HEK293T (cell line): ENCODE data around the gene PRRC1.

Source experiments
- ARNT ChIP-seq: fragments of 450-650 bp; IDR thresholded peaks from 2 replicates; pipeline ENCODE4 v1.6.1; 2017; ENCODE audit warnings: mild to moderate bottlenecking
- BHLHE40 ChIP-seq: fragments of 450-650 bp; IDR thresholded peaks from 2 replicates; pipeline ENCODE4 v1.6.1; 2016; ENCODE audit warnings: mild to moderate bottlenecking, moderate library complexity, borderline replicate concordance
- ELF4 ChIP-seq: fragments of 450-650 bp; IDR thresholded peaks from 2 replicates; pipeline ENCODE4 v1.6.1; 2017; ENCODE audit warnings: antibody characterized with exemption
- FOXA1 ChIP-seq: fragments of 450-650 bp; IDR thresholded peaks from 2 replicates; pipeline ENCODE4 v1.6.1; 2016; ENCODE audit warnings: mild to moderate bottlenecking
- FOXK2 ChIP-seq: fragments of 450-650 bp; IDR thresholded peaks from 2 replicates; pipeline ENCODE4 v1.6.1; 2016; ENCODE audit warnings: mild to moderate bottlenecking
- FOXM1 ChIP-seq: fragments of 450-650 bp; IDR thresholded peaks from 2 replicates; pipeline ENCODE4 v1.6.1; 2017; ENCODE audit warnings: mild to moderate bottlenecking, borderline replicate concordance
- HDGF ChIP-seq: fragments of 450-650 bp; IDR thresholded peaks from 2 replicates; pipeline ENCODE4 v1.6.1; 2017; ENCODE audit warnings: antibody characterized with exemption, borderline replicate concordance
- L3MBTL2 ChIP-seq: fragments of 450-650 bp; conservative IDR thresholded peaks from 2 replicates; pipeline ENCODE4 v1.6.1; 2016; ENCODE audit warnings: mild to moderate bottlenecking
- LEF1 ChIP-seq: fragments of 450-650 bp; IDR thresholded peaks from 2 replicates; pipeline ENCODE4 v1.6.1; 2017; ENCODE audit warnings: mild to moderate bottlenecking, borderline replicate concordance
- NFRKB ChIP-seq: fragments of 450-650 bp; IDR thresholded peaks from 2 replicates; pipeline ENCODE4 v1.6.1; 2016; ENCODE audit warnings: mild to moderate bottlenecking, moderate library complexity
- SP1 ChIP-seq: fragments of 450-650 bp; IDR thresholded peaks from 2 replicates; pipeline ENCODE4 v1.6.1; 2017
- SUZ12 ChIP-seq: fragments of 450-650 bp; IDR thresholded peaks from 2 replicates; pipeline ENCODE4 v1.6.1; 2016; ENCODE audit warnings: mild to moderate bottlenecking
- ZNF384 ChIP-seq: fragments of 450-650 bp; IDR thresholded peaks from 2 replicates; pipeline ENCODE4 v1.6.1; 2016
- TF ChIP-seq, protein P1 (sequence below): fragments of 450-650 bp; IDR thresholded peaks from 2 replicates; pipeline ENCODE4 v1.6.1; 2016

- no peak for TF ChIP-seq ARNT
- no peak for TF ChIP-seq ELF4
- no peak for TF ChIP-seq FOXK2
- no peak for TF ChIP-seq FOXA1
- TF ChIP-seq BHLHE40: no peak
- TF ChIP-seq LEF1: no peak
- no peak for TF ChIP-seq HDGF
- TF ChIP-seq FOXM1: no peak
- no peak for TF ChIP-seq SP1
- no peak for TF ChIP-seq ZNF384
- TF ChIP-seq SUZ12: no peak
- TF ChIP-seq NFRKB: no peak
- TF ChIP-seq, protein P1, sequence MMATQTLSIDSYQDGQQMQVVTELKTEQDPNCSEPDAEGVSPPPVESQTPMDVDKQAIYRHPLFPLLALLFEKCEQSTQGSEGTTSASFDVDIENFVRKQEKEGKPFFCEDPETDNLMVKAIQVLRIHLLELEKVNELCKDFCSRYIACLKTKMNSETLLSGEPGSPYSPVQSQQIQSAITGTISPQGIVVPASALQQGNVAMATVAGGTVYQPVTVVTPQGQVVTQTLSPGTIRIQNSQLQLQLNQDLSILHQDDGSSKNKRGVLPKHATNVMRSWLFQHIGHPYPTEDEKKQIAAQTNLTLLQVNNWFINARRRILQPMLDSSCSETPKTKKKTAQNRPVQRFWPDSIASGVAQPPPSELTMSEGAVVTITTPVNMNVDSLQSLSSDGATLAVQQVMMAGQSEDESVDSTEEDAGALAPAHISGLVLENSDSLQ: no peak
- no peak for TF ChIP-seq L3MBTL2
These were observed 72.8 kb downstream of the PRRC1 start for GRCh38 chr5:127590156-127590722.
